ENCODE measurements around the gene PAK4.

Gene PAK4

DNA sequence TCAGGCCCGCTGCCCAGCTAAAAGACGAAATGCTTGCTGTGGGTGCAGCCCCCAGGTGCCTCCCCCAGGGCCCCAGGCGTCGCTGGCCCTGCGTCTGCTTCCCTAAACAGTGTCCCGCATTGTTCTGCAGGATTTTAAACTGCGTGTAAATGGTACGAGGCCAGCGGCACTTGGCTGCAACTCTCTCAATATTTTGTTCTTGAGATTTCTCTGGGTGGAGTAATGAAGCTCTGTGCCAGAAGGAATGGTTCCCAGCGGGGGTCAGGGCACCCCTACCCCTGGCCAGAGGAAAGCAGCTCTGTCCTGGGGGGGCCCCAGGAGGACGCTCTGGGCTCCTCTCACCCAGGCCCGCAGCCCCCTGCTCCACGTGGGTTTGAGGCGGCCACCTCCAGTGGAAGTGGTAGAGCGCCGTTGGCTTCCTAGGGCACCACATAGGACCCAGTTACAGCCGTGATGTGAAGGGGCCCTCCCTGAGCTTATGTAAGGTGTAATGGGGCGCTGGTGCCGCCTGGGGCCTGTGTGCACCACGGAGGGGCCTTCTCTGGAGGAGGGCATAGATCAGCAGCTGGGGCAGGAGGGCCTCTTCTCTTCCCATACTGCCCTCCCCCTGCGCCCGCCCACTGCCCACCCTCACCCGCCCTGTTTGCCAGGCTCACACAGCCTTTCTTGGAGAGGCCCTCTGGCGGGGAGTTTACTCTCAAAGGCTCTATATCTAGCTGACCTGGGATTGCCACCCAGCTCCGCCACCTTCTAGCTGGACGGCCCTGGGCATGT, 19.8 kb downstream of the PAK4 start:
- TF ChIP-seq, protein P1, sequence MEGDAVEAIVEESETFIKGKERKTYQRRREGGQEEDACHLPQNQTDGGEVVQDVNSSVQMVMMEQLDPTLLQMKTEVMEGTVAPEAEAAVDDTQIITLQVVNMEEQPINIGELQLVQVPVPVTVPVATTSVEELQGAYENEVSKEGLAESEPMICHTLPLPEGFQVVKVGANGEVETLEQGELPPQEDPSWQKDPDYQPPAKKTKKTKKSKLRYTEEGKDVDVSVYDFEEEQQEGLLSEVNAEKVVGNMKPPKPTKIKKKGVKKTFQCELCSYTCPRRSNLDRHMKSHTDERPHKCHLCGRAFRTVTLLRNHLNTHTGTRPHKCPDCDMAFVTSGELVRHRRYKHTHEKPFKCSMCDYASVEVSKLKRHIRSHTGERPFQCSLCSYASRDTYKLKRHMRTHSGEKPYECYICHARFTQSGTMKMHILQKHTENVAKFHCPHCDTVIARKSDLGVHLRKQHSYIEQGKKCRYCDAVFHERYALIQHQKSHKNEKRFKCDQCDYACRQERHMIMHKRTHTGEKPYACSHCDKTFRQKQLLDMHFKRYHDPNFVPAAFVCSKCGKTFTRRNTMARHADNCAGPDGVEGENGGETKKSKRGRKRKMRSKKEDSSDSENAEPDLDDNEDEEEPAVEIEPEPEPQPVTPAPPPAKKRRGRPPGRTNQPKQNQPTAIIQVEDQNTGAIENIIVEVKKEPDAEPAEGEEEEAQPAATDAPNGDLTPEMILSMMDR (IDR thresholded peaks at IDR 0.05; ENCODE audit: borderline replicate concordance, insufficient read depth, low read depth, low read length) = no peak
- no peak overlapping the region for H3K4me3 ChIP-seq (ENCODE audit: low read depth, low read length)

DNA sequence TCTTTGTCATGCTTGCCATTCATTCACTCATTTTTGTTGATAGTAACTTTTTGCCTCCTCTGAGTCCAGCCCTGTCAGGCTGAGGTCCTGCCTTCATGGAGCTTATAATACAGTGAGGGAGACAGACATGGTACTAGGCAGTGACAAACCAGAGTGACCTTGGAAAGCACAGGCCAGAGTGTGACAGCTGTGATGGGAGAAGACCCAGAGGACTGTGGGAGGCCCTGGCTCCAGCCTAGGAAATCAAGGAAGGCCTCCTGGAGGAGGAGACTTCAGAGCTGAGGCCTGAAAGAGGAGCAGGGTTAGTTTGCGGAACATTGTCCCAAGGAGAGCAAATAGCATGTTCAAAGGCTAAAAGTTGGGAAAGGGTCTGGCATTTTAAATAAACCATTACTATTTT, 20.5 kb downstream of the PAK4 start:
- TF ChIP-seq, protein P1 (IDR thresholded peaks at IDR 0.05; ENCODE audit: borderline replicate concordance, insufficient read depth, low read depth, low read length) = no peak
- no peak overlapping the region for H3K4me3 ChIP-seq (ENCODE audit: low read depth, low read length)

DNA sequence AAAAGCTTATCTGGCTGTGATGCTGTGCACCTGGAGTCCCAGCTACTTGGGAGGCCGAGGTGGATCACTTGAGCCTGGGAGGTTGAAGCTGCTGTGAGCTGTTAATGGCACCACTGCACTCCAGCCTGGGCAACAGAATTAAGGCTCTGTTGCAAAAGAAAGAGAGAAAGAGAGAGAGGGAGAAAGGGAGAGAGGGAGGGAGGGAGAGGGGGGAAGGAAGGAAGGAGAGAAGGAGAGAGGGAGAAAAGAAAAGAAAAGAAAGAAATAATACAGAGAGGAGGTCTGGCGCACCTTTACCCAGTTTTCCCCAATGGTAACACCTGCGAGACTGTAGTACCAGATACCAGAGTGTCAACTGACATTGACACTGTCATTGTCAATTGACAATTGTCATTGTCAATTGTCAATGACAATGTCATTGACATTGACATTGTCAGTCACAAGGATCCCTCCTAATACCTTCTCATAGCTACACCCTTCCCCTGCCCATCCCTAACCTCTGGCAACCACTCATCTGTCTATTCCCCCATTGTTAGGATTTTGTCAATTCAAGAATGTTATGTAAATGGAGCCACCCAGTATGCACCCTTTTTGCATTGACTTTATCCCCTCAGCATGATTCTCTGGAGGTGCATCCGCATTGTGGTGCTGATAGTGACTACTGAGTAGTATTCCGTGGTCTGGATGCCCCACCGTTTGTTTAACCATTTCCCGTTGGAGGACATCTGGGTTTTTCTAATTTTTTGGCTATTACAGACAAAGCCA, 21.3 kb downstream of the PAK4 start:
- no peak overlapping the region for H3K4me3 ChIP-seq (ENCODE audit: low read depth, low read length)
- TF ChIP-seq, protein P1 (IDR thresholded peaks at IDR 0.05; ENCODE audit: borderline replicate concordance, insufficient read depth, low read depth, low read length) = no peak

DNA sequence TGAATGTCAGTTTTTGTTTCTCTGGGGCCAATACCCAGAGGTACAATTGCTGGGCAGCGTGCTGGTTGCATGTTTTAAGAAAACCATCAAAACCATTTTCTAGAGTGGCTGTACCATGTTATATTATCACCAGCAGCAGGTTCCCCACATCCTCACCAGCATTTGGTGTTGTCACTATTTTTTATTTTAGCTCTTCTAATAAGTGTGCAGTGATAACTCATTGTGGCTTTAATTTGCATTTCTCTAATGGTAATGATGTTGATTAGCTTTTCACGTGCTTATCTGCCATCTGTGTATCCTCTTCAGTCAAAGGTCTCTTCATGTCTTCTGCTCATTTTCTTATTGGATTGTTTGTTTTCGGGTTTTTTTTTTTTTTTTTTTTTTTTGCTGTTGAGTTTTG, 21.9 kb downstream of the PAK4 start:
- TF ChIP-seq, protein P1 (IDR thresholded peaks at IDR 0.05; ENCODE audit: borderline replicate concordance, insufficient read depth, low read depth, low read length) = no peak
- H3K4me3 ChIP-seq (ENCODE audit: low read depth, low read length) = no peak overlapping the region

DNA sequence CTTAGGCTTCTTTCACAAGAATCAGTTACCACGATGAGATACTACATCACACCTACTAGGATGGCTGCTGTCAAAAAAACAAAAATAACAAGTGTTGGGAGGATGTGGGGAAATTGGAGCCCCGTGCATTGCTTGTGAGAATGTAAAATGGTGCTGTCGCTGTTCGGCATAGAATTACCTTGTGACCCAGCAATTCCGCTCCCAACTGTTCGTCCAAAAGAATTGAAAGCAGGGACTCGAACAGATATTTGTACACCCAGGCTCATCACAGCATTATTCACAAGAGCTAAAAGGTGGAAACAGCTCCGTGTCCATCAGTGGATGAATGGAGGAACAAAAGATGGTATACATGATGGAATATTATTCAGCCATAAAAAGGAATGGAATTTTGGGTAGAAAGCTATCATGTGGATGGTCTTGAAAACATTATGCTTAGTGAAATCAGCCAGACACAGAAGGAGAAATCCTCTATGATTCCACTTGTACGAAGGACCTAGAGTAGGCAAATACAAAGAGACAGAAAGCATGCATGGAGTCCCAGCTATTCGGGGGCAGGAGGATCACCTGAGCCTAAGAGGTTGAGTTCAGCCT, 23.4 kb downstream of the PAK4 start:
- H3K4me3 ChIP-seq (ENCODE audit: low read depth, low read length) = no peak overlapping the region
- TF ChIP-seq, protein P1 (IDR thresholded peaks at IDR 0.05; ENCODE audit: borderline replicate concordance, insufficient read depth, low read depth, low read length) = no peak

DNA sequence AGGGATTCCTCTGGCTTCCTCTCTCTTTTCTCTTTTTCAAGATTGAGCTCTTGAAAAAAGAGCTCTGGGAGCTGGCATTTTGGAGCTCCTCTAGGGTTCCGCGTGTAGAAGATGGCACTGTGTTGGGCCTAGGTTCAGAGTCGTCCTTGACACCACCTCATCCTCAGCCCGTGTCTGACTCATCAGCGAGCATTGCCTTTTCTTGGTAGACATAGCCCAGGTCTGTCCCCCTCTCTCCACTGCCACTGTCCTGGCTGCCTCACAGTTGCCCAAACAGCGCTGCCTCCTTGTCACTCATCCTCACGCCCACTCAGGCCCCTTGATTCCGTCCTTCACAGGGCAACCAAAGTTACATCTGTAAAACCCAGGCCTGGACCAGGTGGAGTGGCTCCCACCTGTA, 24.6 kb downstream of the PAK4 start:
- TF ChIP-seq, protein P1 (IDR thresholded peaks at IDR 0.05; ENCODE audit: borderline replicate concordance, insufficient read depth, low read depth, low read length) = no peak
- no peak overlapping the region for H3K4me3 ChIP-seq (ENCODE audit: low read depth, low read length)
